GM12873 (cell line): ENCODE data around the gene LRSAM1.
A peak's percentile ranks its signal among the peaks of the same experiment; 100 is the strongest.

Source experiments
- TF ChIP-seq, protein P1 (sequence below): IDR thresholded peaks from 2 replicates; pipeline ENCODE4 v1.5.1; 2012; ENCODE audit warnings: low read depth, mild to moderate bottlenecking, moderate library complexity, low read length, control low read depth; ENCODE audit not compliant: insufficient read depth; ENCODE audit errors: missing control alignments

LRSAM1 gene

DNA sequence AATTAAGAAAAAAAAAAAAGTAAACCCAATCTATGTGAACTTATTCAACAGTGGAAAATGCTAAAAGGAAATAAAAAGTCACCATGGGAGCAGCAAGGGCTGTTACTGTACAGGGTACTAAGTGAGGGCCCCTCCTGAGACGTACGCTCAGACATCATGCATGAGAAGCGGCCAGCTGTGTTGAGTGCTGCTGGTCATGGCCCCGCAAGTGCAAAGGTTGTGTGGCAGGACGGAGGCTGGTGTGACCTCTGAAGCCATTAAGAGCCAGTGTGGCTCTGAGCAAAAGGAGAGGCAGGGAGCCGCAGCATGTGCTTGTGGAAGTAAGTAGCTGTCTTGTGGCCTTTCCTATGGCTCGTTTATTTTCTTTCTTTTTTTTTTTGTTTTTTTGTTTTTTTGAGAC lies 30.3 kb upstream of the LRSAM1 start:
- TF ChIP-seq, protein P1, sequence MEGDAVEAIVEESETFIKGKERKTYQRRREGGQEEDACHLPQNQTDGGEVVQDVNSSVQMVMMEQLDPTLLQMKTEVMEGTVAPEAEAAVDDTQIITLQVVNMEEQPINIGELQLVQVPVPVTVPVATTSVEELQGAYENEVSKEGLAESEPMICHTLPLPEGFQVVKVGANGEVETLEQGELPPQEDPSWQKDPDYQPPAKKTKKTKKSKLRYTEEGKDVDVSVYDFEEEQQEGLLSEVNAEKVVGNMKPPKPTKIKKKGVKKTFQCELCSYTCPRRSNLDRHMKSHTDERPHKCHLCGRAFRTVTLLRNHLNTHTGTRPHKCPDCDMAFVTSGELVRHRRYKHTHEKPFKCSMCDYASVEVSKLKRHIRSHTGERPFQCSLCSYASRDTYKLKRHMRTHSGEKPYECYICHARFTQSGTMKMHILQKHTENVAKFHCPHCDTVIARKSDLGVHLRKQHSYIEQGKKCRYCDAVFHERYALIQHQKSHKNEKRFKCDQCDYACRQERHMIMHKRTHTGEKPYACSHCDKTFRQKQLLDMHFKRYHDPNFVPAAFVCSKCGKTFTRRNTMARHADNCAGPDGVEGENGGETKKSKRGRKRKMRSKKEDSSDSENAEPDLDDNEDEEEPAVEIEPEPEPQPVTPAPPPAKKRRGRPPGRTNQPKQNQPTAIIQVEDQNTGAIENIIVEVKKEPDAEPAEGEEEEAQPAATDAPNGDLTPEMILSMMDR = no peak

DNA sequence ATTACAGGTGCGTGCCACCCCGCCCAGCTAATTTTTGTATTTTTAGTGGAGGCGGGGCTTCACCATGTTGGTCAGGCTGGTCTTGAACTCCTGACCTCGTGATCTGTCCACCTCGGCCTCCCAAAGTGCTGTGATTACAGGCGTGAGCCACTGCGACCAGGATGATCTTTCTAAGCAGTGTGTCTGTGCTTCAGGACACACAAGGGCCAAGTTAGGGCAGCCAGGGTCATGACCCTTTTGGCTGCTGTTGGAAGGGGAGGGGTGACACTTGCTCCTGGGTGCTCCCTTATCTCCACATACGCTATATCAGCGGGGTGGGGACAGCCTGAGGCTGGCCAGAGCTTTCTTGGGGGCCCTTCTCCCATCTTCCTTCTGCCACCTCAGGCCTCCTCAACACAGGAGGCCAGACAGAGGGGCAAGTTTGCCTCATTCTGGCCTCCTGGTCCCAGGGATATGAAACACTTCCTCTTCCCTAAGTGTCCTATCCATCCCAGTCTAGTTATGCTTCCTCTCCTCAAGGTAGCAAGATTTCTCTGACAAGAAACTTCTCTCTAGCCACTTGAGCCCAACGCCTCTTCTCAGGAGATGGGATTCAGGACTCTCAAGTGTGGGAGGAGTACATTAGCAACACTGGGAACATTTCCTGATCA lies 29.1 kb upstream of the LRSAM1 start:
- TF ChIP-seq, protein P1 = no peak

DNA sequence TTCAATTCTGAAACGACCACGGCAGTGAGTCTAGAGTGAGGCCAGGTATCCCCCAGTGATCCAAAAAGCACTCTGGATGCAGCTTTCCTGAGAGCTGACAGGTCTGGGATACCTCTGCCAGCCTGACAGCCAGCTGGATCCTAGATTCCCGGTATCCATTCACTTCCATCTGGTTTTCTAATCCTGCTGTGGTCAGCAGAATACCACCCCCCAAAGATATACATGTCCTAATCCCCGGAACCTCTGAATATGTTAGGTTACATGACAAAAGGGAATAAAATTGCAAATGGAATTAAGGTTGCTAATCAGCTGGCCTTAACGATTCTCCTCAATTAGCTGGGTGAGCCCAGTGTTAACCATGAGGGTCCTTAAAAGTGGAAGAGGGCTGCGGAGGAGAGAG lies 28.5 kb upstream of the LRSAM1 start:
- TF ChIP-seq, protein P1 = no peak

DNA sequence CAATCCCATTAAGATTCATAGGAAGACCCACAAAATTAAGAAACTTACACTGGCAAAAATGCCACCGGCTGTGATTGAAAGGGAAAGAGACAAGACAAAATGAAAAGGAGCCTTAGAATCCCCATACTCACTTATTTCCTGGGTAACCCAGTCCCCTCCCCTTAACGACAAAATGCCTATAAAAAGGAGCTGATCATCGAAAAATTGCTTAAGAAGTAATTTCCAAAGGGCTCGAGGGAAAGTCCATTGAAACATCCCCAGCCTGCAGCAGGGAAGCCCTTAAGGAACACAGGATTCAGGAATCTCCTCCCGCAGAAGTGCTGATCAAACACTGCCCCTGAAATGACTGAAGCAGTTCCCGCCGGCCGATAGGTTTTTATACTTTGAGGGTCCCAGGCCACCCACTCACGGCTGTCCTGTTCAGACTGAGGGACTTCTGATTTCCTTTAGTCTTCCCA lies 27.8 kb upstream of the LRSAM1 start:
- TF ChIP-seq, protein P1 = no peak

DNA sequence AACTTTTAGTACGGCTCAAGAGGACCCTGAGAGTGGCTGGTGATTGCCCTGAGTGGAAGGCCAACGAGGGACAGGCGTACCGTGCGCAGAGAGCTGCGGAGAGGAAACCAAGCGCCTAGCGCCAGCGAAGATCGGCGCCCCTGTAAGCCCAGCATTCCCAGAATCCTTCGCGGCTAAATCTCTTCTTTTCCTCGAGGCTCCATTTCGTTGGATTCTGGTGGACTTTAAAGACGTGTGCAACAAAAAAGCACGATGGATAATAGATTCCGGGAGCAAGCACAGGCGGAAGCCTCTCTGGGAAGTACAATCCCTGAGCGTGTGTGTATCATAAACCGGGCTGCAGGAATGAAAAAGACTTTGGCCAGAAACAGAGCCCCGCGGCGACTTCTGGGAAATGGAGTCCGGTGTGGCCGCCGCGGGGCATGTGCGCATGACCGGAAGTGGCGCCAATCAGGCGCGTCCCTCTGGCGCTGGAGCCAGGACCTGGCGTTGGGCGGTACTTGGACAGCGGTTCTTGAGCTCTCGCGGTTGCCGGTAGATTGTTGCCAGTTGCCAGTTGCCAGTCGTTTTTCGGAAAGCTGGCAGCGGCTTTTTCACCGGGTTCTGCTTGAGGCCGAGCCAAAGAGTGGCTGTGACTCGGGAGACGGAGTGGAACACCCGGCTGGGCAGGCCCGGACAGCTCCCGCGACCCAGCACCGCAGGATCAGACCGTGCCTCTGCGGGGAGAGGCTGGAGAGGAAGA lies 27.2 kb upstream of the LRSAM1 start, which contains the start of gene ZNF79:
Gene ZNF79 (plus strand): TSS at position 449 of the 742 bp plus-strand sequence. CDS start 406 bp downstream, outside the sequence.
- TF ChIP-seq, protein P1 = no peak

DNA sequence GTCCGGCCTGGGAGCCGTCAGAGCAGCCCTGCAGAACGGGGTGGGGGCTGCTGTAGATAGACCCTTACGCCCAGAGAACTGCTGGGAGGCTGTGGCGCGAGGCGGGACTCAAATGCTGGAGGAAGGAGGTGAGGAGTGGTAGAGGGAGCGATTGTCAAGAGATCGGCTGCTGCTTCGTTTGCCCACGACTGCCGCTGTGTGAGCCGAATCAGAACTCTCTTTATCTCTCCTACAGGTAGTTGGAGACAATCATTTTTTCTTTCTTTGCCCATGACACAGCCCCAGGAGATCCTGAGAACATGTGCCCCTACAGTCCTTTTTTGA lies 26.7 kb upstream of the LRSAM1 start:
- TF ChIP-seq, protein P1 = peak; percentile 7

DNA sequence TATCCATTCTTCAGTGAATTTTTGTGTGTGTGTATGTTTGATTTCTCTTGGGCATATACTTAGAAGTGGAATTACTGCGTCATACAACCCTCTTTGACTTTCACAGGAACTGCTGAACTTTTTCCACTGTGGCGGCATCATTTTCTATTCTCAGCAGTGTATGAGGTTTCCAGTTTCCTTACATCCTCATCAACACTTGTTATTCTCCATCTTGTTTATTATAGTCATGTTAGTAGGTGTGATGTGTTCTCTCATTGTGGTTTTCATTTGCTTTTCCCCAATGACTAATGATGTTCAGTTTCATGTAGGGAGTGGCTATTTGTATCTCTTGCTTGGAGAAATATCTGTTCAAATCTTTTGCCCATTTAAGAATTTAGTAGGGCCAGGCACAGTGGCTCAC lies 24.6 kb upstream of the LRSAM1 start:
- TF ChIP-seq, protein P1 = no peak
